Activated CD8-positive, alpha-beta T cell treated with anti-CD3 and anti-CD28 coated beads, Interleukin-2, amount 10 ng/mL, durations not matched to agents 7 days and 5 days (primary cell): ENCODE data around the gene TMEM11. TPM values are rescaled to one million over a fixed set of nuclear protein-coding genes. Genes with fewer than 3 reads are reported as not detected.
"Not testable (repeated sequence)": the region's sequence is repeated elsewhere in the genome, so short reads cannot be mapped to it uniquely, and the experiment has no call there.

Source experiments
- ATAC-seq: fragments of 150-1000 bp; cut with Tn5 transposase; one replicate; pipeline ENCODE4 v1.10.0; 2021; ENCODE audit warnings: moderate library complexity
- CTCF ChIA-PET: fragments of 350-600 bp; sonication (Branson Sonifier 250); formaldehyde crosslinking; loops from one replicate; lab custom pipeline; 2021; ENCODE audit warnings: antibody characterized with exemption; lab: Charles Lee
- POLR2A ChIA-PET: fragments of 350-600 bp; sonication (Branson Sonifier 250); formaldehyde crosslinking; loops from one replicate; lab custom pipeline; 2021; ENCODE audit warnings: antibody characterized with exemption; lab: Charles Lee
- DNase-seq: peaks from one replicate; pipeline ENCODE4 v3.0.0-alpha.2; 2020
- H3K27ac Mint-ChIP-seq: one replicate; pipeline ENCODE4 v1.8.0; 2021; ENCODE audit warnings: mild to moderate bottlenecking, mixed read lengths
- H3K27me3 Mint-ChIP-seq: one replicate; pipeline ENCODE4 v1.8.0; 2021; ENCODE audit warnings: low read depth, mixed read lengths
- H3K36me3 Mint-ChIP-seq: one replicate; pipeline ENCODE4 v1.8.0; 2021; ENCODE audit warnings: low read depth, mixed read lengths
- H3K4me1 Mint-ChIP-seq: one replicate; pipeline ENCODE4 v1.8.0; 2021; ENCODE audit warnings: low read depth, mixed read lengths
- H3K4me3 Mint-ChIP-seq: one replicate; pipeline ENCODE4 v1.8.0; 2021; ENCODE audit warnings: mild to moderate bottlenecking, mixed read lengths
- H3K9me3 Mint-ChIP-seq: one replicate; pipeline ENCODE4 v1.8.0; 2022; ENCODE audit warnings: mixed read lengths; ENCODE audit not compliant: insufficient read depth
- total RNA-seq, 2 experiments: library from RNA; stranded (reverse); gene quantifications; one replicate each; pipeline ENCODE4 v1.2.3, GENCODE V29; 2021

Gene TMEM11
- total RNA-seq, 2 experiments from 2014 or later: 22.2 to 27.7 TPM

DNA sequence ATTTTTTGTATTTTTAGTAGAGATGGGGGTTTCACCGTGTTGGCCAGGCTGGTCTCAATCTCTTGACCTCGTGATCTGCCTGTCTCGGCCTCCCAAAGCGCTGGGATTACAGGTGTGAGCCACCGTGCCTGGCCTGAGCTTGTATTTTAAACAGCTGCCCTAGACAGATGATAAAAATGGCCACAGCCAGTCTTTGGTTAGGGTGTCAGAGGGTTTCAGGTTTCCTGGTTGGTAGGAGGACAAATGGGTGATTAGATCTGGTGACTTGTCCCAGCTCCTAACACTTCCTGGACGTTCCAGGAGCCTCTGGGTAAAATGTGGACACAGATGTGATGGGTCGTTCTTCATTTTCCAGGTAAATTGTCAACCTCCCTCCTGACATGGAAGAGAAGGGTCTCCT lies 21.5 kb downstream of the TMEM11 start:
- DNase-seq, H3K4me3 Mint-ChIP-seq, H3K9me3 Mint-ChIP-seq, CTCF ChIA-PET, H3K27me3 Mint-ChIP-seq, H3K27ac Mint-ChIP-seq, ATAC-seq: not testable (repeated sequence)
- POLR2A ChIA-PET: interaction anchor here (0.6 to 1.0 kb wide), 2 partner anchors 21 to 75 kb away, joined by 3 read pairs; no protein-coding TSS in a partner anchor
- Mint-ChIP-seq H3K36me3 (peaks cover 26% of the 10 kb centered on the region), H3K4me1 (peaks cover 13% of the 10 kb centered on the region)

DNA sequence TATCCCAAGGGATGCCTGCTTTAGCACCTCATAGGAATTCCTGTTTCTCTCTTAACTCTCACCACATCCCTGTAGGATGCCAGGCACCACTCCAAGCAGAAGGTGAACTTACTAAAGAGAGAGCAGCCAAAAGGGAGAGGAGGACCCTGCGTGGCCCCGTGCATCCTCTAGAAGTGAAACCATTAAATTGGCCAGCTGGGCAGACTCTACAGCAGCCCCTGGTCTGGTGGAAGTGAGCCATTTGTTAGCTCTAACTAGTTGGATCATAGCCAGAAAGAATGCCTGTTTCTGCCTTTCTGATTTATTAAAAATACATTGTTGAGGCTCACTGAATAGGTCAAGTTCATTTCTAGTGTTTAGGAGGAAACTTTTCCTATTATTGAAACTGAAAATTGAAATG lies 22.3 kb downstream of the TMEM11 start:
- H3K27ac Mint-ChIP-seq: no peak overlapping the region
- ChIA-PET POLR2A (interaction anchor here (0.6 kb wide), 1 partner anchor 74 kb away, joined by 3 read pairs; no protein-coding TSS in a partner anchor), CTCF (no interaction called here)
- DNase-seq (no peak), ATAC-seq (no peak)
- H3K36me3 Mint-ChIP-seq: peaks cover 20% of the 10 kb centered on the region
- no peak overlapping the region for H3K4me3 Mint-ChIP-seq
- H3K27me3 Mint-ChIP-seq: no peaks in the 10 kb centered on the region
- peaks cover 13% of the 10 kb centered on the region for H3K4me1 Mint-ChIP-seq
- H3K9me3 Mint-ChIP-seq: no peaks in the 10 kb centered on the region

DNA sequence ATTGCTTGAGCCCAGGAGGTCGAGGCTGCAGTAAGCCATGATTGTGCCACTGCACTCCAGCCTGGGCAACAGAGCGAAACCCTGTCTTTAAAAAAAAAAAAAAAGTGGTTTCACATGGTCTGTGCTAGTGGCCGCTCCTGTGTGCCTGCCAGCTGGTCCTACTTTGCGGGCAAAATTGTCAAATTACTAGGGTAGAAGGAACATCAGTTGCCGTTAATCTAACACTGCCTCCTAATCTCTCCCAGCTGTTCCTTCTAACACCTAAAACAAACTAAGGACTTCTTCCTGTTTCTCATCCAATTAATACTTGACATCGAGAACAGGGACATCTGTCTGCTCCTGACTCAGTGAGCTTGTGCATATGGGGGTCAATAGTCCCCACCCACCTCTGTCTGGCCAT lies 23.9 kb downstream of the TMEM11 start:
- POLR2A ChIA-PET: no interaction called here
- H3K27ac Mint-ChIP-seq: no peak overlapping the region
- H3K9me3 Mint-ChIP-seq: no peaks in the 10 kb centered on the region
- peaks cover 19% of the 10 kb centered on the region for H3K36me3 Mint-ChIP-seq
- DNase-seq (no peak), ATAC-seq (no peak)
- no peaks in the 10 kb centered on the region for H3K27me3 Mint-ChIP-seq
- H3K4me3 Mint-ChIP-seq: no peak overlapping the region
- H3K4me1 Mint-ChIP-seq: peaks cover 13% of the 10 kb centered on the region
- CTCF ChIA-PET: interaction anchor here (0.9 kb wide), 2 partner anchors 17 to 70 kb away, joined by 3 to 4 read pairs; no protein-coding TSS in a partner anchor

- peaks cover 13% of the 10 kb centered on the region for H3K4me1 Mint-ChIP-seq
- H3K4me3 Mint-ChIP-seq: no peak overlapping the region
- ChIA-PET POLR2A (interaction anchor here (0.6 kb wide), 1 partner anchor 31 kb away, joined by 6 read pairs; no protein-coding TSS in a partner anchor), CTCF (interaction anchor here (0.9 kb wide), 2 partner anchors 16 to 70 kb away, joined by 3 to 4 read pairs; no protein-coding TSS in a partner anchor)
- no peak for ATAC-seq
- H3K27me3 Mint-ChIP-seq: no peaks in the 10 kb centered on the region
- H3K9me3 Mint-ChIP-seq: no peaks in the 10 kb centered on the region
- no peak for DNase-seq
- peaks cover 21% of the 10 kb centered on the region for H3K36me3 Mint-ChIP-seq
- H3K27ac Mint-ChIP-seq: no peak overlapping the region
These were observed 24.6 kb downstream of the TMEM11 start for GRCh38 chr17:21189361-21189760.

- Mint-ChIP-seq H3K36me3 (peaks cover 16% of the 10 kb centered on the region), H3K9me3 (no peaks in the 10 kb centered on the region), H3K4me1 (no peaks in the 10 kb centered on the region), H3K27me3 (no peaks in the 10 kb centered on the region), H3K4me3 (no peak overlapping the region), H3K27ac (no peak overlapping the region)
- ATAC-seq (no peak), DNase-seq (no peak)
- POLR2A ChIA-PET: no interaction called here
- CTCF ChIA-PET: interaction anchor here (1.2 kb wide), 2 partner anchors 26 to 87 kb away, joined by 4 read pairs; no protein-coding TSS in a partner anchor
These were observed 27.4 kb downstream of the TMEM11 start for GRCh38 chr17:21186399-21187187.

DNA sequence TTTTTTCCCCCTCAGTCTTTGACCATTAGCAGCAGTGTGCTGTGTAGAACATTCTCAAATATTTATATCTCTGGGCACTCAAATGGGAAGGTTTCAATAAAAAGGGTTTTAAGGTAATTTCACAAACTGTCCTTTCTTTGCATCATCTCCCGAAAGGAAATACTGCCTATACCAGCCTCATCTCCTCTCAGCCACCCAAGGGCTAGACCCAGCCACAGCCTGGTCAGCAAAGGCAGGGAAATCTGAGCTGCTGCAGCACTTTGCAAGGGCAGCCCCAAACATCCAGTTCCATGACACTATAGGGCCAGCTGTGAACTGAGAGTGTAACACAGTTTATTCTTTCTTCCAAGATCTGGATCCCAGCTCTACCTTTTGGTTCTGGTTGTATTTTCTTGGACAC lies 28.9 kb downstream of the TMEM11 start:
- DNase-seq (no peak), ATAC-seq (no peak)
- POLR2A ChIA-PET: interaction anchor here (0.7 kb wide), 1 partner anchor 347 kb away, joined by 4 read pairs; no protein-coding TSS in a partner anchor
- peaks cover 13% of the 10 kb centered on the region for H3K36me3 Mint-ChIP-seq
- no peak overlapping the region for H3K4me3 Mint-ChIP-seq
- H3K4me1 Mint-ChIP-seq: no peaks in the 10 kb centered on the region
- CTCF ChIA-PET: no interaction called here
- H3K27ac Mint-ChIP-seq: no peak overlapping the region
- H3K9me3 Mint-ChIP-seq: no peaks in the 10 kb centered on the region
- no peaks in the 10 kb centered on the region for H3K27me3 Mint-ChIP-seq

- no peaks in the 10 kb centered on the region for H3K9me3 Mint-ChIP-seq
- DNase-seq (no peak), ATAC-seq (no peak)
- no peaks in the 10 kb centered on the region for H3K4me1 Mint-ChIP-seq
- peaks cover 11% of the 10 kb centered on the region for H3K36me3 Mint-ChIP-seq
- H3K4me3 Mint-ChIP-seq: no peak overlapping the region
- ChIA-PET CTCF (no interaction called here), POLR2A (interaction anchor here (1.2 kb wide), 1 partner anchor 141 kb away, joined by 3 read pairs; the partner anchor contains the start of gene USP22)
- no peaks in the 10 kb centered on the region for H3K27me3 Mint-ChIP-seq
- no peak overlapping the region for H3K27ac Mint-ChIP-seq
These were observed 29.4 kb downstream of the TMEM11 start for GRCh38 chr17:21184570-21184969.

GRCh38 chr17:21183468-21183867 lies 30.5 kb downstream of the TMEM11 start:
- H3K36me3 Mint-ChIP-seq: peaks cover 11% of the 10 kb centered on the region
- H3K27me3 Mint-ChIP-seq: no peaks in the 10 kb centered on the region
- no peak for ATAC-seq
- POLR2A ChIA-PET: interaction anchor here (1.2 kb wide), 1 partner anchor 140 kb away, joined by 3 read pairs; the partner anchor contains the start of gene USP22
- no peaks in the 10 kb centered on the region for H3K4me1 Mint-ChIP-seq
- no peak for DNase-seq
- H3K9me3 Mint-ChIP-seq: no peaks in the 10 kb centered on the region
- CTCF ChIA-PET: interaction anchor here (1.1 kb wide), 1 partner anchor 64 kb away, joined by 3 read pairs; no protein-coding TSS in a partner anchor
- no peak overlapping the region for H3K4me3 Mint-ChIP-seq
- H3K27ac Mint-ChIP-seq: no peak overlapping the region

GRCh38 chr17:21177854-21178600 lies 35.9 kb downstream of the TMEM11 start:
- DNase-seq (no peak), ATAC-seq (no peak)
- H3K4me1 Mint-ChIP-seq: no peaks in the 10 kb centered on the region
- no peaks in the 10 kb centered on the region for H3K9me3 Mint-ChIP-seq
- no peak overlapping the region for H3K27ac Mint-ChIP-seq
- H3K27me3 Mint-ChIP-seq: no peaks in the 10 kb centered on the region
- CTCF ChIA-PET: interaction anchor here (0.6 to 1.3 kb wide), 2 partner anchors 52 to 325 kb away, joined by 3 read pairs; no protein-coding TSS in a partner anchor
- POLR2A ChIA-PET: no interaction called here
- H3K4me3 Mint-ChIP-seq: no peak overlapping the region
- peaks cover 10% of the 10 kb centered on the region for H3K36me3 Mint-ChIP-seq

- Mint-ChIP-seq H3K36me3 (peaks cover 10% of the 10 kb centered on the region), H3K27ac (no peak overlapping the region), H3K4me1 (no peaks in the 10 kb centered on the region), H3K27me3 (no peaks in the 10 kb centered on the region), H3K9me3 (no peaks in the 10 kb centered on the region), H3K4me3 (no peak overlapping the region)
- DNase-seq (no peak), ATAC-seq (no peak)
- ChIA-PET CTCF (interaction anchor here (0.6 kb wide), 1 partner anchor 324 kb away, joined by 3 read pairs; no protein-coding TSS in a partner anchor), POLR2A (no interaction called here)
These were observed 36.6 kb downstream of the TMEM11 start for GRCh38 chr17:21177401-21177800.

GRCh38 chr17:21176773-21177395 lies 37.1 kb downstream of the TMEM11 start:
- Mint-ChIP-seq H3K4me1 (no peaks in the 10 kb centered on the region), H3K27ac (no peak overlapping the region)
- no peak for ATAC-seq

More at GRCh38 chr17:21176773-21177395, 37.1 kb downstream of the TMEM11 start:
- DNase-seq: no peak
- ChIA-PET CTCF (no interaction called here), POLR2A (no interaction called here)
- H3K36me3 Mint-ChIP-seq: peaks cover 10% of the 10 kb centered on the region
- no peaks in the 10 kb centered on the region for H3K9me3 Mint-ChIP-seq
- H3K27me3 Mint-ChIP-seq: no peaks in the 10 kb centered on the region
- H3K4me3 Mint-ChIP-seq: no peak overlapping the region
